Tibial nerve (tissue), 4 donors: ENCODE results near the gene GALNTL6. TPM values are rescaled to one million over a fixed set of nuclear protein-coding genes. Genes with fewer than 3 reads are reported as not detected.

Experiments used
- DNase-seq, 2 donors: peaks; one replicate each; pipeline ENCODE4 v3.0.0-alpha.2; 2019; ENCODE audit warnings: low spot score in 2 of 2
- H3K27ac ChIP-seq, 4 donors: fragments of 200-600 bp; sonication (generic) in 3 of 4; one replicate each; pipeline ENCODE4 v1.5.1; 2017 to 2019; ENCODE audit warnings: mild to moderate bottlenecking in 1 of 4
- H3K27me3 ChIP-seq, 2 donors: fragments of 200-600 bp; sonication (generic) in 1 of 2; one replicate each; pipeline versions ENCODE4 v1.5.1 to v1.6.0; 2017 to 2019
- H3K36me3 ChIP-seq, 3 donors: fragments of 200-600 bp; sonication (generic); one replicate each; pipeline ENCODE4 v1.5.1; 2018 to 2019
- H3K4me1 ChIP-seq, 4 donors: fragments of 200-600 bp; sonication (generic) in 3 of 4; one replicate each; pipeline ENCODE4 v1.5.1; 2017 to 2019
- H3K4me3 ChIP-seq, 4 donors: fragments of 200-600 bp; sonication (generic) in 3 of 4; one replicate each; pipeline ENCODE4 v1.5.1; 2017 to 2019; ENCODE audit warnings: mild to moderate bottlenecking in 1 of 4, moderate library complexity in 1 of 4
- H3K9me3 ChIP-seq, 4 donors: fragments of 200-600 bp; sonication (generic) in 3 of 4; one replicate each; pipeline ENCODE4 v1.5.1; 2017 to 2019
- CTCF ChIP-seq, 5 experiments: fragments of 200-600 bp in 3 of 5; fragments of 450-650 bp in 2 of 5; sonication (generic) in 3 of 5; IDR thresholded peaks; one replicate each; pipeline ENCODE4 v1.5.1; 2016 to 2019; ENCODE audit warnings: antibody characterized with exemption in 5 of 5, mild to moderate bottlenecking in 3 of 5, moderate library complexity in 2 of 5
- EP300 ChIP-seq, 2 donors: sonication (generic); formaldehyde crosslinking; IDR thresholded peaks; one replicate each; pipeline ENCODE4 v1.6.1; 2017; ENCODE audit warnings: antibody characterized with exemption in 2 of 2, mild to moderate bottlenecking in 1 of 2
- POLR2A ChIP-seq, 2 donors: fragments of 450-650 bp; IDR thresholded peaks; one replicate each; pipeline ENCODE4 v1.6.1; 2017; ENCODE audit warnings: antibody characterized with exemption in 2 of 2, mild to moderate bottlenecking in 2 of 2, moderate library complexity in 2 of 2
- WGBS, 2 donors: methylation state at CpG; one replicate each; pipeline ENCODE4 v1.1.5; 2018; 5-methylcytosine and 5-hydroxymethylcytosine counted together
- total RNA-seq, 4 donors: library from RNA; depleted of rRNA; stranded (reverse); fragments of >200 nt; gene quantifications; one replicate each; pipeline ENCODE4 v1.1.0, GENCODE V29; 2016

The GALNTL6 gene
- total RNA-seq, 4 donors from 2014 or later = not detected

GRCh38 chr4:172088556-172088955, 275.4 kb downstream of the GALNTL6 start:
- Histone ChIP-seq H3K27ac (no peak overlapping the region), H3K4me1 (no peaks in the 10 kb centered on the region), H3K27me3 (no peaks in the 10 kb centered on the region), H3K4me3 (no peak overlapping the region), H3K9me3 (no peaks in the 10 kb centered on the region), H3K36me3 (no peaks in the 10 kb centered on the region)
- WGBS, 2 donors = 74 to 78% methylated on average over 2 of the region's 2 CpGs
- DNase-seq = no peak
- TF ChIP-seq POLR2A (IDR thresholded peaks at IDR 0.05) (no peak), CTCF (IDR thresholded peaks at IDR 0.05) (no peak), EP300 (IDR thresholded peaks at IDR 0.05) (no peak)

GRCh38 chr4:172095161-172095560, 282.0 kb downstream of the GALNTL6 start:
- Histone ChIP-seq H3K27ac (no peak overlapping the region), H3K9me3 (no peaks in the 10 kb centered on the region), H3K4me1 (peaks cover 0 to 6% (median 0%) of the 10 kb centered on the region in 4 donors), H3K27me3 (no peaks in the 10 kb centered on the region), H3K4me3 (no peak overlapping the region), H3K36me3 (no peaks in the 10 kb centered on the region)
- WGBS, 2 donors = 67 to 75% methylated on average over 4 of the region's 4 CpGs
- TF ChIP-seq CTCF (IDR thresholded peaks at IDR 0.05) (no peak), POLR2A (IDR thresholded peaks at IDR 0.05) (no peak), EP300 (IDR thresholded peaks at IDR 0.05) (no peak)
- no peak for DNase-seq

- H3K4me1 ChIP-seq = peaks cover 0 to 6% (median 0%) of the 10 kb centered on the region in 4 donors
- H3K36me3 ChIP-seq = no peaks in the 10 kb centered on the region
- 63 to 66% methylated on average over 6 of the region's 6 CpGs for WGBS, 2 donors
- no peak overlapping the region for H3K27ac ChIP-seq
- DNase-seq = no peak
- H3K27me3 ChIP-seq = no peaks in the 10 kb centered on the region
- H3K4me3 ChIP-seq = no peak overlapping the region
- TF ChIP-seq CTCF (IDR thresholded peaks at IDR 0.05) (no peak), POLR2A (IDR thresholded peaks at IDR 0.05) (no peak), EP300 (IDR thresholded peaks at IDR 0.05) (no peak)
- no peaks in the 10 kb centered on the region for H3K9me3 ChIP-seq
Measured at GRCh38 chr4:172096786-172097185, 283.6 kb downstream of the GALNTL6 start.

GRCh38 chr4:172099376-172099775, 286.2 kb downstream of the GALNTL6 start:
- Histone ChIP-seq H3K27me3 (no peaks in the 10 kb centered on the region), H3K4me1 (peaks cover 0 to 6% (median 0%) of the 10 kb centered on the region in 4 donors), H3K36me3 (no peaks in the 10 kb centered on the region), H3K27ac (no peak overlapping the region), H3K9me3 (no peaks in the 10 kb centered on the region), H3K4me3 (no peak overlapping the region)
- DNase-seq = no peak
- TF ChIP-seq POLR2A (IDR thresholded peaks at IDR 0.05) (no peak), CTCF (IDR thresholded peaks at IDR 0.05) (no peak), EP300 (IDR thresholded peaks at IDR 0.05) (no peak)
- 45 to 46% methylated on average over 2 of the region's 2 CpGs for WGBS, 2 donors

- Histone ChIP-seq H3K9me3 (no peaks in the 10 kb centered on the region), H3K27ac (no peak overlapping the region)
- 91 to 100% methylated on average over 1 of the region's 1 CpG for WGBS, 2 donors
Measured at GRCh38 chr4:172103456-172103855, 290.3 kb downstream of the GALNTL6 start.

More at GRCh38 chr4:172103456-172103855, 290.3 kb downstream of the GALNTL6 start:
- Histone ChIP-seq H3K27me3 (no peaks in the 10 kb centered on the region), H3K36me3 (no peaks in the 10 kb centered on the region), H3K4me3 (no peak overlapping the region), H3K4me1 (no peaks in the 10 kb centered on the region)
- TF ChIP-seq POLR2A (IDR thresholded peaks at IDR 0.05) (no peak), EP300 (IDR thresholded peaks at IDR 0.05) (no peak), CTCF (IDR thresholded peaks at IDR 0.05) (no peak)
- DNase-seq = no peak
